Activated CD4-positive, alpha-beta T cell treated with anti-CD3 and anti-CD28 coated beads, Interleukin-2, amount 50 U/mL, for 16 hours (primary cell): ENCODE data around the gene HES7.

ENCODE experiments used
- DNase-seq: peaks from one replicate; pipeline ENCODE4 v3.0.0-alpha.2; 2020

HES7 gene

DNA sequence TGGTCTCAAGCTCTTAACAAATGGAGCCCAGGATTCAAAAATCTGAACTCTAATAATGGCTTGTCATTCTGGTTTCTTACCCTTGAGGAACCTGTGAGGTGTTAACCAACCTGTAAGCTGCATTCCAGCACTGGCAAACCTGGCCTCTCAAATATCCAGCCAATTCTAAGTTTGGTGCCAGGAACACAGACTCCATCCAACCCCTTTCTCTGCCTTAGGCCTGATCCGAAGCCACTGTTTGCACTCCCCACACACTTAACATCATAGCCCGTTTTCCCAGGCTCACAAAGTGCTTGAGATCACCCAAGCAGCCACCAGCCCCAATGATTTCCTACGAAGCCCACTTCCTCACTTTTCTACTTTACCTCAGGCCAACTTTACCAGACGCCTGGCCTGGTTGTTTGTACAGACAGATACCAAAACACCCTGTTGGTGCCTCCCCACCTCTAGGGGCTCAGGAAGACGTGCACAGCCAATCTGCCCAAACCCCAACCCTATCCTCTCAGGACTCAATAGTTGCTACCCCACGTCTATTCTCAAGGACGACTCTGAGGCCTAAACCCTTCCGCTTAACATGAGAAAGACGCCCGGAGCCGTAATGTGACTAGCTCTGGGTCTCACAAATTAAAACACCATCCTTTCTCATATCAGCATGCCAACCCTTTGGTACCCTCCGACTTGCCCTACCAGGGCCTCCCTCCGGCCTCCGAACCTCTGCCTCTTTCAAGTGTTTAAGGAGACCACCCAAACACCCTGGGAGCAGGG lies 31.5 kb upstream of the HES7 start:
- no peak for DNase-seq

DNA sequence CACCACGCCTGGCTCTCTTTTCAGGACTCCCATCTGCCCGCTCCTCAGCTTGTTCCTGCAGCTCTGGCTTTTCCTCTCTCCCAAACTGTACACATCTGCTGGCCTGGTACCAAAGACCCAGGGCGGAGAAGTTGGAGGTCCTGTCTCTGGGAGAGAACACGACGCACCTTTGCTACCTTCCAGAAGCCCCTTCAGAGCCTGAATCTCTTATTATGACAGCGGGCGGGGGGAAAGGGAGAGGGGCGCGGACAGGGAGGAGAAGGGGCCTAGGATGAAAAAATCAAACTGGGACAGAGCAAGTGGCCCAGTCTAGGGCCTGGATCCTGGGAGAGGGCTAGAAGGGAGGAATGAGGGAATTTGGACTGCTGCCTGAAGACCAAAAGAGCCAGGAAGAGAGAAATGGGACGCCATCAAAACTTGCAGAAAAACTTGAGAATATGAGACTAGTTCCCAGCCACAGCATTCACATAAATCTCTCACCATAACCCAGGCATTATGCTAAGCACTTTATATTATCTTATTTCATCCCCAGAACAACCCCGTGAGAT lies 30.8 kb upstream of the HES7 start:
- no peak for DNase-seq

DNA sequence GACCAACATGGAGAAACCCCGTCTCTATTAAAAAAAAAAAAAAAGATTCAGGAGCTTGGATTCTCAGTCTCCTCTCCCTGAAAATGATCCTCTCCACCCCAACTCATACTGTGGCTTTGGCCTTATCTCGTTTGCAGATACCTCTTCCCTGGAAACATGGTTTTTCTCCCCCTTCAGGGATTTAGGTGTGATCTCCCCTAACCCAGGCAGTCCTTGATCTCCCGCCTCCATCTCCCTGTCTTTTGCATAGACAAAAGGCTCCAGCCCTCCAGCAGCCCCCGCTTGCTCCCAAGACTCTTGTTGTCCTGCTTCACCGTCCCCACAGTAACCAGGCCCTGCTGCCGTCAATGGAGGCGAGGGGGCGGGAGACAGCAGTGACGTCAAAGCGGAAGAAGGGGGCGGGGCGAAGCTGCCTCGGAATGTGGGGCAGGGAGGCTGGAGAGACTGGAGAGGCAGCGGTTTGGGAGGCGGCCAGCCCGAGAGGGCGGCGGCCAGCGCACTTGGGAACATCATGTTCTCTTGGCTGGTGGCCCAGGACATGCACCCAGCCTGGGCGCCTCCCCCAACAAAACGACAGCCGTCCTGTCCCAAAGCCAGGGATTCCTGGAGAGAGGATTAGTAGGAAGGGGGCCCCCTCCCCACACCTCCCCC lies 30.2 kb upstream of the HES7 start:
- peak; percentile 89 for DNase-seq

DNA sequence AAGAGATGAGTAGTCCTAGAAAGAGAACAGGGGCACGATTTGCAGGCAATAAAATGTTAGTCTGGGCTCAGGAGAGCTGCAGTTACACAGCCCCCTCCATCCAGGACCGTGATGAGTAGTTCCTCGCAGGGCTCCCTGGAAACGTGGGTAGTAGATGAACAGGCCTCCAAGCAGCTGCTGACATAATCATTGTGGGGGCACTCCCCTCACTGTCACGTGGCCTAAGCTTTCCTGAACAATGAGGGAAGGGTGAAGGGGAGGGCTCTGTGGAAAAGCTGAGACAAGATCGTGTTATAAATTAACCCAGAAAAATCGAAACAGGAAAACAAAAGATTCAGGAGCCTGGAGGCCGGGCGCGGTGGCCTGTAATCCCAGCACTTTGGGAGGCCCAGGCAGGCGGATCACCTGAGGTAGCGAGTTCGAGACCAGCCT lies 29.6 kb upstream of the HES7 start:
- peak; percentile 45 for DNase-seq

DNA sequence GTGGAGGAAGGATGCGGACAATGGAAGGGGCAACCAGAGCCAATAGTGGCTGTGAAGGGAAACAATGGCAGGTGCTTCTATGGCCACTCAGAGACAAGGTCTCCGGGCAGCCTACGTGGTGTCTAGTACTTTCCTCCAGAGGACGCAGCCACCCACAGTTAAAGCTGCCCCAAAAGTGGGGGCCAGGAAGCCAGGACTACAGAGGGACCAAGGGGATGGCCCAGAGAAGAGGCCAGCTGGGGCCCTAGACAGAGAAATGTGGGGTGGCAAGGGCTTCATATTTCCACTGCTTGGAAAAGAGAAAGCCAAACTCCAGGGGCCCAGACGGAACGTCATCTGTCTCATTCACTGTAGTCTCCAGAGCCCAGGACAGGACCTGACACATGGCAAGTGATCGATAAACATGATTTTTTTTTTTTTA lies 29.1 kb upstream of the HES7 start:
- no peak for DNase-seq

DNA sequence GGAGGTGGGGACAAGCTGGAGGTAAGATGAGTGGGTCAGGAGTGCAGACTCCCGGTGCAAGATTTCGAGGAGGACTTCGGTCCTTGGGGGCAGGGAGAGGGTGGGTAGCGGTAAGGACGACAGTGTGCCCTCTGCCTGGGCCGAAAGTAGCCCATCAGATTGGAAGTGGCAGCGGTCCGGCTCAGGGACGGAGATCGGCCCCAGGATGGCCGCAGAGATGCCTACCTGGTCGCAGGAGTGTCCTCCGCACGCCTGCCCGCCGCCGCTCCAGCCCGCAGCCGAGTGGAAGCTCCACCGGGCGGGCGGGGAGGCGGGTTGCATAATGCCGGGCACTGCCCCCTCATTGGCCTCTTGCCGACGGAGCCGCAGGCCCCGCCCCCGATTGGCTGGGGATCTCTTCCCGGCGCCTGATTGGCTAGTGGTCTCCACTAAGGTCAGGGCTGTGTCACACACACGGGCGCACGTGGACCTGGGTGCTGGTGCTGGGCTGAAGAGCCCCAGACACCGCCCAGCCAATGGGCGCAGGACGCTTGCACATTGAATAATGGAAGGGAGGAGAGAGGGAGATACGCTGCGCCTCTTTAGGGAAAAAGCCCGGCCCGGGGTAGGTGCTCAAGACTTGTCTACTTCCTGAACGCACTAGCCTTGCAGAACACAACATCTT lies 28.3 kb upstream of the HES7 start, which contains the start of gene PER1:
Gene PER1, minus strand, starts transcription at position 293 of the 664 bp plus-strand sequence. CDS start 1,698 bp downstream, outside the sequence.
- DNase-seq = peak; percentile 96

DNA sequence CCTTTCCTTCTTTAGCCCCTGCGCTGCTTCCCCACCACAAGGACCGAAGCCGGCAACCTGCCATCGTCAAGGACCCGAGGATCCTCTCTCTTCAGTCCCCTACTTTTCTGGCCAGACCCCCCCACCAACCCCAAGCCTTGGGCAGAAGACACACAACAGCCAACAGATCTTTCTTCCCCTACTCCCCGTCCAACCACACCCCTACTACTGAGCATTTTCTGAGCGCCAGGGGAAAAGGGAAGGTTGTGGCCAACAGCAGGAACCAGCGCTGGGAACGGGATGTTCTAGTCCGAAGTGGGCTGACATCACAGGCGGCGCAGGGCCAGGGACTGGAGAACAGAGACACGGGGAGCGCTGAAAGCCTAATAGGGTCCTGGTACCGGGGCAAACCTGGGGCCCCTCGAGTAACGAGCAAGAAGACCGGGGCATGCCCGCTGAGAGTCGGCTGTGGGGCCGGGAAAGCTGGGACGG lies 27.8 kb upstream of the HES7 start:
- DNase-seq = no peak

DNA sequence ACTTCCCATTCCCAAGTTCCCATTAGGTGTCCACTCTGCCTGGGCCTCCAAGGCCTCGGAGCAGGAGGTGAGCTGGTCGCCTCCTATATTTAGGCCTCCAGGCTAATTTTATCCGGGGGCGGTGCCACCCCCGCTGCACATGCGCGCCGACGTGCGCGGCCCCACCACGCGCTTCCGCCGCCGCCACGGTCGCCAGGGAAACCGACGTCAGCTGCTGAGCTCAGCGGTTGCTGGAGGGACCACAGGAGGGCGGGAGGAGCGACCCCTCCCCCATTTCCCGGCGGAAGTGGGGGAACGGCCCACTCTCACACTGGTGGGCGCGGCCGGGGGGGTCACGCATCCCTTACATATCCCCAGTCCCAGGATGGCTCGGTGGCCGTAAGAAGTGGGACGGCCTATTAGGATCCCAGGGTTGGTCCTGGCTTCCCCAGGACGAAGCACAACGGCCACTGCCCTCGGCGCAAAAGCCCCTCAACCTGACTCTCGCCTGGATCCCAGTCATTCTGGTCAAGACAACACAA lies 27.3 kb upstream of the HES7 start:
- peak; percentile 89 for DNase-seq

DNA sequence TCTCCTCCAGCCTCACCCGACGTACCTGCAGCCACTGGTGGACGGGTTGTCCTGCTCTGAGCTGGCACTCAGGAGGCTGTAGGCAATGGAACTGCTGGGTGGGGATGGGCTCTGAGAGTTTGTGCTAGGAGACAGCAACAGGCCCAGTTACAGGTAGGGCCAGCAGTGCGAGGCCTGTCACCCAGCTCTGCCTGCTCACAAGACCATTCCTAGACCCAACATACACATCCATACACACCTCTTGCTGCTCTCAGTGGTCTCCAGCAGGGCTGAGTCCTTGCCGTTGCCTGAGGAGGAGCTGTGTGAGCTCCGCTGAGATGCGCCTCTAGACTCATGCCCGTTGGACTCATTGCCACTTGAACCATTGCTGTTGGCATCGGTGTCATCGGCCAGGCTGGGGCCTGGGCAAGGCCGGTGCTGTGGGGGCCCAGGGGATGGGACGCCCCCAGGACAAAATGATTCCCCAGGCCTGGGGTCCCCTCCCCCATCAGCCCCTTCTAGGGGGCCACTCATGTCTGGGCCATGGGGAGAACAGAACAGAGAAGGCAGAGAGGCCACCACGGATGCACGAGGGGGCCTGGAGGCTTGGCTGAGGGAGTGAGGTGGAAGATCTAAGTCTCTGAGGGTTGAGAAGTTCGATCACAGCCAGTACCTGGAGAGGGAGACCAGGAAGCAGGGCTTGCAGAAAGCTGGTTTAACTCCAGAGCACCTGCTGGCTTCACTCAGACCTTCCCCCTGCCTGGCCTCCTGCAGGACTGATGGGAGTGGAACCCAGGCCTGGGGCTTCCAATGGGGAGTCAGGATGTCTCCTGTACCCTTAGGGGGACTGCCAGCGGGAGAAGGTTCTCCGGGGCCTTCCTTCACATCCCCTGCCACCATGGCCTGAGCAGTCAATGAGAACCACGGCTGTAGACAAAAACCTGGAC lies 26.6 kb upstream of the HES7 start:
- DNase-seq = no peak

DNA sequence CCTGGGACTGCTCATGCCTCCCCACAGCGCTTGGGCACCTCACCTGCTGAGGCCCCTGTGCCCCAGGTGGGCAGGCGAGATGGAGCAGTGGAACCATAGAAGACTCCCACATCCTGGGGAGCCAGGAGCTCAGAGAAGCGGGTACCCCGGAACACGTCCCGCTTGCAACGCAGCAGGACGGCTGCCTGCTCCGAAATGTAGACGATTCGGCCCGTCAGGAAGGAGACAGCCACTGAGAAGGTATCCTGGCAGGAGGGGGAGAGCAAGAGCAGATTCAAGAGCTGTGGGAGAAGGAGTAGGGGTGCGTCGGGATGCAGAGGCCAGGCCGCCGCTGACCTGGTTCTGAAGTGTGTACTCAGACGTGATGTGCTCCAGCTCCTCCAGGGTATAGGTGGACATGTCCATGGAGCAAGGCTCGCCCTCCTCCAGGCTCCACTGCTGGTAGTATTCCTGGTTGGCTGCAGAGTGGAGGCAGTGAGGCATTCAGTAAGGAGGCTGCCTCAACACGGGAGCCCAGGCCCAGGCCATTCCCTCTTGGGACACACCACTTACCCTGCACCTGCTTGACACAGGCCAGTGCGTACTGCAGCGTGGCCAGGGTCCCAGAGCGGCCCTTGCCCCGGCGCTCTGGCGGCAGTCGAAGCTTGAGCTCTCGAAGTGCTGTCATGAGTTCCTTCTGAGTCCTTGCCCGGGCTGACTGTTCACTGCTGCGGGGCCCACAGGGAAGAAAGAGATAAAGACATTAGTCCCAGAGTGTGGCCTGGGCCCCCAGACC lies 25.7 kb upstream of the HES7 start:
- no peak for DNase-seq

DNA sequence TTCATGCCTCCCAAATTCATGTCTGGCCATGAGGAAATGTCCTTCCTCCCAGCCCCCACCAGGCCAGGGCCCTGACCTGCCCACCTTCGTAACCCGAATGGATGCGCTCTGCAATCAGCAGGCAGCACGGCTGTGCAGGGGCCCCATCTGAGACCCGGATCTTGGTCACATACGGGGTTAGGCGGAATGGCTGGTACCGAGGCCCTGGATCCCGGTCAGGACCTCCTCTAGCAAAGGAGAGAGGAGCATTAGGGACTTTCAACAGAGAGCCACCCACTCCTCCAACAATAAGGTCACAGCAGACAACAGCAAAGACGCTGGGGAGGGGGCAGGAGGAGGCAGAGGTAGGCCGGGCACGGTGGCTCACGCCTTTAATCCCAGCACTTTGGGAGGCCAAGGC lies 24.7 kb upstream of the HES7 start:
- DNase-seq = no peak

DNA sequence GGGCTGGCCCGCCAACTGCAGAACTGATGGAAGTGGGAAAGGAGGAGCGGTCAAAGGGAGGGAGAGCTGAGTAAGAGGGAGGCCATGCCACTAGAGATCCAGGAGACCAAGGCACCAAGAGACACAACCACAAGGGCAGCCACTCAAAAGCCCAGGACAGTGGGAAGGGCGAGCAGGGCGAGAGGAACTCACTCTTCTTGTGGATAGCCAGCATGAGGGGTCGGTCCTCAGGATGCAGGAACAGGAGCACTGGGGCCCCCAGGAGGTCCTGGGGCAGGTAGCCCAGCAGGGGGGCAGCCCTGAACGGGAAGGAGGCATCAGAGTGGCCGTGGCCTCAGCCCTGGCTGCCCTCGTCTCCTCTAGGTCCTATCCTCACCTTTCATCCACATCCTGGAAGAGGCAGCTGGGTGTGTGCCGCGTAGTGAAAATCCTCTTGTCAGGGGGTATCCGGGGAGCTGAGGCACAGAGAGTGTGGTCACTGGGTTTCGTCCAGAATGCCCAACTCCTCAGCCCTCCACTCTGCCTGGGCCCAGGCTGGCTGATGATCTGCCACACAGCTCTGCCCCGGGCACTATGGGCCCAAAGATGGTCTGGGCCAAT lies 24.0 kb upstream of the HES7 start:
- no peak for DNase-seq

DNA sequence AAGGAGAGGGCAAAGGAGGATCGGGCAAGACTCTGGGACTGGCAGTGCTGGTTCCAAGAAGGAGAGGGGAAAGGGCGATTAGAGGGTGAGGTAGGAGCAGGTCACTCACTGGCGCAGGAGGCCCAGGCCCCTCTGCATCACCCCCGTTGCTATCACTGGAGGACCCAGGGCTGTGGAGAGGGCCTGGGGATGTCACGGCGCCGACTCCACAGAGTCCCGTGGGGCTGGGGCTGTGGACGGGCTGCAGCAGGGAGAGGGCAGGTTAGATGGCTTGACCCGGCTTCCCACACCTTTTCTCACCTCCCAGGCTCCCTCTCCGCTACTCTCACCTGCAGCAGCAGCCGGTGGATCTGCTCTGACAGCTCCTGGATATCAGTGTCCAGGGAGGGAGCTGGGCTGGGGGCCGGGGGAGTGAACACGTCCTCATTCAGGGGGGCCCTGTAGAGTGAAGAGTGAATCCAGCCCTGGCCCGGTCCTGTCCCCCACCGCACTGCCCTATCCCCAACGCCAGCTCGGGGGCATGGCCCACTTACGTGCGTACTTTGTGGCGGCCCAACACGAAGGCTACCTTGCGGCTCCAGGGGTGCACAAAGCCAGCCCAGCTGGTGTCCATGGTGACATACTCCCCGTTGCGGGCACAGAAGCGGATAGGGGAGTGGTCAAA lies 23.4 kb upstream of the HES7 start:
- DNase-seq = no peak

DNA sequence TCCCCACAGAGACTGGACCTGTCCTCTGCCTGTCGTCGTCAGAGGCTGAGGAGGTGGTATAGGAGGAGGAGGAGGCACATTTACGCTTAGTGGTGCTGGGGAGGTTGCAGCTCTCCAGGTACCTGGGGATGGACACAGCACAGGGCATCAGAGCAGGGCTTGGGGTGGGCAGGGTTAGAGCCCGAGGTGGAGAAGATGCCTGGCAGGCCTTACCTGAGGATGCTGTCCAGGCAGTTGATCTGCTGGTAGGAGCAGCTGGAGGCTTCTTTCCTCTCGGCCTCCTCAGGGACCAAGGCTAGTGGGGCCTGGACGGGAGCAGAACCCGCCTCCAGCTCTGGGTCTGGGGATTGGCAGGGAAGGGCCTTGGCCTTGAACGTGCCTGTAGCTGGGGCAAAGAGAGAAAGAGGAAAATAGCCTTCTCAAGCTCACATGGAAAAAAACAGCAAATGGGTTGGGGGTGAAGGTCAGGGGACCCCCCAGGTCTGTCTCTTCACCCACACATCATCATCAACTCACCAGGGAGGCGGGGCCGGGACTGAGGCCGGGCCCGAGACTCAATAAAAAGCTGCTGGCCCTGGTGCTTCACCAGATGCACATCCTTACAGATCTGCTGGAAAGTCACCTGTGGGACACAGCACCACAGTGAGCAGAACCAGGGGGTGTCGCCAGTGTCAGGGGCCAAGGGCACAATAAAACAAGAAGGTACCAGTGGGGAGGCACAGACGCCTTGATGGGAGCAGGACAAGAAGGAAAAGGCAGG lies 22.7 kb upstream of the HES7 start:
- DNase-seq = no peak

DNA sequence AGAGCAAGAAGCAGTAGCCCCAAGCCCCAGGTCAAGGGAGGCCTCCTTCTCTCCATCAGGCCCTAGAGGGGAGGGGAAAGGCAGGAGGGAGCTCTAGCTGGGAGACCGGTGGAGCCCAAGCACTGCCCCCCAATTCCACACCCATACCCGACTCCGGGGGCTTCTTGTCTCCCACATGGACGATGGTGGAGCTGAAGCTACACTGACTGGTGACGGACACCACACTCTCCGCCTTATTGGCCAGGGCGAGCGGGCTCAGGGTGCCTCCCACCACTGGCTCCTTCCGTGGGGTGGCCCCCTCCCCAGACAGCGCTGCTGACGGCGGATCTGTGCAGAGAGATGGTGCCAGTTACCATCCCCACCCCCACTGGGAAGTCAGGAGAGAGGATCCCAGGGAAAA lies 21.9 kb upstream of the HES7 start:
- DNase-seq = no peak

DNA sequence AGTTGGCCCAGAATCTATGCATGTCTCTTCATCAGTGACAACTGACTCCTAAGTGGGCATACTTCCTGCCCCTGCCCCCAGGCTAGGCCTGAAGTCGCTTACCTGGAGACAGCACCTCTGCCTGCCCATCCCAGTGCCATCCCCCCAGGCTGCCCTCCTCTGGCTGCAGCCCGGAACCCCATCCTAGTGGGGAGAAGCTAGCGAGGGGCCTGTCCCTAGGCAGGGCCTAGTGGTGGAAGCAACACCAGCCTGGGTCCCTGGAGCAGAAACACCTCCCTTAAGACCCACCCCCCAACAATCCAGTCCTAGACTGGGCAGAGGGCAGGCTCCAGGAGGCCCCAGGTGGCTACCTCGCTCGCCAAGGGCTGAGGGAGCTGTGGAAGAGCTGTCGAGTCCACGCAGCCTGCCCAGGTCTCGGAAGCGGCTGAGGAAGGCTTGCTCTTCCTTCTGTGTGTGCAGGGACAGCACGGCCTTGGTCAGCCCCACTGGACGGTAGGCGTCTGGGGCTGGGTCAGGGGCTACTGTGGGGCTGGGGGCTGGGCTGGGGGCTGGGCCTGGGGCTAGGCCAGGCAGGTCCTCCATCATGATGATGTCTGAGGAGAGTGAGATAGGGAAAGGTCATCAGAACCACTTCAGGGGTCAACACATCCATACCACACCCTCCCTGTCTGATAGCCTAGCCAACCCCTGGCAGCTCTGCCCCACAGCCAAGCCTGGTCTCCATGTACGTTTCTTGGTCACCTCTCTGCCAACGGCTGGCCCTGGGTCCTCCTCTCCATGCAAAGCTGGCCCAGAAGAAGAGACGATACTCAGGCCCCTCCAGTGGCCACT lies 20.7 kb upstream of the HES7 start:
- no peak for DNase-seq

DNA sequence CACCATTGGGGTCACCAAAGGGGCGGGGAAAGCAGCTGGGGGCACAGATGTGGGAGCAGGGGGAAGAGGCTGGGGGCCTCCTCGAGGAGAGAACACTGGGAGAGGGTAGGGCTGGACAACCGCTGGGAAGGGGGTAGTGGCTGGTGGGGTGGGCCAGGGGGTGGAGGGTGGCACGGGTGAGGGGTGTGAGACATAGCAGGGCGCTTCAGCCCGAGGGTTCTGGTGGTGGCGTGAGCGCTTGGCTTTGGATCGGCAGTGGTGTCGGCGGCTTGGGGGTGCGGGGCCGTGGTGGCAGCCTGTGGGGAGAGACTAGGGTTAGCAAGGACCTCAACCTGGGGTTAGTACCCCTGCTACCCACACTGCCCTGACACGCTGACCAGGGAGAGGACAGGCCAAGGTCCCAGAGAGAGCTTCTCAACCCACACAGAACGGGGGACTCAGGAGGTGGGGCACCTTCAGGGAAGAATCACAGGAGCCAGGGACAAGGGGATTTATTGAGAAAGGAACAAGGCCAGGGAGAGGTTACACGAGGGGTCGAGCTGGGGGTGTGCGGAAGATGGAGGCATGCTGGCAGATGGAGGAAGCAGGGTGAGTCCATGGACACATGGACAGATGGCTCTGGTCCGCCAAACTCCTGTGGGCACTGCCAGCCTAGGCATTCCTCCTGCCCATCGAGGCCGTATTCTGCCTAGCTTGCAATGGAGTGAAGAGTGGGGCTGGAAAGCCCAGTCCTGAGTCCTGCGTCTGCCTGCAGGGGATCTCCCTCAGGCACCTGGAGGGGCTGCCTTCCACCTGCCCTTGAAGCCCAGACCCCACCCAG lies 19.9 kb upstream of the HES7 start:
- no peak for DNase-seq
